Measurements from ENCODE around the gene IL6ST.
"Not testable (repeated sequence)": the region's sequence is repeated elsewhere in the genome, so short reads cannot be mapped to it uniquely, and the experiment has no call there.

The IL6ST gene

GRCh38 chr5:55994495-55994997 lies at the start of gene IL6ST:
Gene IL6ST (minus strand): TSS chr5:55994963. CDS start chr5:55976278, 18,685 bp downstream.
- DNase-seq: no peak

GRCh38 chr5:56039985-56040384 lies 45.2 kb upstream of the IL6ST start:
- no peak for DNase-seq

- DNase-seq: not testable (repeated sequence)
Observed at GRCh38 chr5:56038206-56038605, 43.4 kb upstream of the IL6ST start.

GRCh38 chr5:56037531-56038010 lies 42.8 kb upstream of the IL6ST start:
- no peak for DNase-seq

- DNase-seq: not testable (repeated sequence)
Observed at GRCh38 chr5:56035394-56035793, 40.6 kb upstream of the IL6ST start.

GRCh38 chr5:56029871-56030630 lies 35.3 kb upstream of the IL6ST start:
- DNase-seq: not testable (repeated sequence)

- no peak for DNase-seq
Observed at GRCh38 chr5:56029457-56029856, 34.7 kb upstream of the IL6ST start.

GRCh38 chr5:56028708-56029107 lies 33.9 kb upstream of the IL6ST start:
- DNase-seq: no peak

- DNase-seq: no peak
Observed at GRCh38 chr5:56026863-56027300, 32.1 kb upstream of the IL6ST start.

- DNase-seq: no peak
Observed at GRCh38 chr5:56025151-56025885, 30.6 kb upstream of the IL6ST start.

- no peak for DNase-seq
Observed at GRCh38 chr5:56024810-56025150, 30.0 kb upstream of the IL6ST start.

- DNase-seq: no peak
Observed at GRCh38 chr5:56023296-56023695, 28.5 kb upstream of the IL6ST start.

- DNase-seq: no peak
Observed at GRCh38 chr5:56019306-56020272, 24.8 kb upstream of the IL6ST start.

GRCh38 chr5:56018832-56019231 lies 24.1 kb upstream of the IL6ST start:
- no peak for DNase-seq

GRCh38 chr5:56014701-56015100 lies 19.9 kb upstream of the IL6ST start:
- not testable (repeated sequence) for DNase-seq

GRCh38 chr5:56013939-56014338 lies 19.2 kb upstream of the IL6ST start:
- DNase-seq: not testable (repeated sequence)

GRCh38 chr5:56012281-56012963 lies 17.7 kb upstream of the IL6ST start:
- DNase-seq: no peak

GRCh38 chr5:56011835-56012234 lies 17.1 kb upstream of the IL6ST start:
- DNase-seq: no peak

GRCh38 chr5:56010431-56010830 lies 15.7 kb upstream of the IL6ST start:
- no peak for DNase-seq

GRCh38 chr5:56006600-56006999 lies 11.8 kb upstream of the IL6ST start:
- DNase-seq: no peak

- DNase-seq: no peak
Observed at GRCh38 chr5:56006094-56006493, 11.3 kb upstream of the IL6ST start.

GRCh38 chr5:56004874-56005273 lies 10.1 kb upstream of the IL6ST start:
- no peak for DNase-seq
